B cell (primary cell): Measurements from ENCODE around the gene ZNF445. TPM values are rescaled to one million over a fixed set of nuclear protein-coding genes. Genes with fewer than 3 reads are reported as not detected.

Source experiments
- ATAC-seq: fragments of 200-7000 bp; cut with Tn5 transposase; one replicate; pipeline ENCODE4 v1.10.0; 2021; ENCODE audit warnings: low read depth, mild to moderate bottlenecking, moderate number of reproducible peaks, moderate library complexity
- CTCF ChIA-PET: fragments of 350-600 bp; sonication (Branson Sonifier 250); formaldehyde crosslinking; loops from one replicate; lab custom pipeline; 2021; ENCODE audit warnings: antibody characterized with exemption, inconsistent platforms; lab: Charles Lee
- POLR2A ChIA-PET: fragments of 350-600 bp; sonication (Branson Sonifier 250); formaldehyde crosslinking; loops from one replicate; lab custom pipeline; 2021; ENCODE audit warnings: antibody characterized with exemption; lab: Charles Lee
- DNase-seq: peaks from one replicate; pipeline ENCODE4 v3.0.0; 2013
- H2AFZ ChIP-seq: 2 replicates; pipeline ENCODE4 v1.6.1; 2012; ENCODE audit warnings: mild to moderate bottlenecking, low read depth, low read length; ENCODE audit not compliant: insufficient read depth, poor library complexity, severe bottlenecking
- H3K27ac ChIP-seq, 2 donors: 1 replicate in 1 of 2; 2 replicates in 1 of 2; pipeline ENCODE4 v1.5.1; 2012 to 2013; ENCODE audit warnings: low read length in 2 of 2, mild to moderate bottlenecking in 2 of 2, moderate library complexity in 1 of 2
- H3K27me3 ChIP-seq, 4 experiments: fragments of 200-600 bp in 1 of 4; sonication (generic) in 1 of 4; replicated peaks in 1 of 4; 1 replicate in 2 of 4; 2 replicates in 2 of 4; pipeline versions ENCODE4 v1.6.1 to v1.7.0; 2013 to 2016; ENCODE audit warnings: low read length in 3 of 4, mild to moderate bottlenecking in 2 of 4, mixed read lengths in 1 of 4, moderate library complexity in 1 of 4; ENCODE audit not compliant: insufficient read depth in 4 of 4, control insufficient read depth in 3 of 4; ENCODE audit errors: control extremely low read depth in 1 of 4
- H3K36me3 ChIP-seq, 2 experiments: replicated peaks in 1 of 2; 1 replicate in 1 of 2; 2 replicates in 1 of 2; pipeline versions ENCODE4 v1.6.1 to v1.7.1; 2013; ENCODE audit warnings: low read length in 1 of 2; ENCODE audit not compliant: insufficient read depth in 2 of 2, control insufficient read depth in 1 of 2; ENCODE audit errors: control extremely low read depth in 1 of 2, extremely low read depth in 1 of 2
- H3K4me1 ChIP-seq, 2 donors: fragments of 200-600 bp in 1 of 2; sonication (generic) in 1 of 2; 1 replicate in 1 of 2; 2 replicates in 1 of 2; pipeline versions ENCODE4 v1.5.1 to v1.6.1; 2013 to 2017; ENCODE audit warnings: low read length in 2 of 2; ENCODE audit not compliant: control insufficient read depth in 2 of 2, insufficient read depth in 2 of 2
- H3K4me2 ChIP-seq: replicated peaks from 2 replicates; pipeline ENCODE3; 2012; ENCODE audit warnings: mild to moderate bottlenecking, low read depth, low read length; ENCODE audit not compliant: poor library complexity, severe bottlenecking
- H3K4me3 ChIP-seq, 5 experiments: fragments of 200-600 bp in 1 of 5; sonication (generic) in 1 of 5; 1 replicate in 3 of 5; 2 replicates in 2 of 5; pipeline versions ENCODE4 v1.5.1 to v1.7.0; 2011 to 2016; ENCODE audit warnings: low read length in 4 of 5, mild to moderate bottlenecking in 4 of 5, low read depth in 2 of 5, control low read depth in 1 of 5, moderate library complexity in 1 of 5; ENCODE audit not compliant: insufficient read depth in 1 of 5; ENCODE audit errors: control extremely low read depth in 1 of 5, extremely low read depth in 1 of 5
- H3K79me2 ChIP-seq: fragments of 200-600 bp; sonication (generic); one replicate; pipeline ENCODE4 v1.6.0; 2016; ENCODE audit warnings: low read length; ENCODE audit not compliant: control insufficient read depth, insufficient read depth
- H3K9ac ChIP-seq: fragments of 200-600 bp; sonication (generic); 2 replicates; pipeline ENCODE4 v1.6.1; 2017; ENCODE audit warnings: mild to moderate bottlenecking, low read length, moderate library complexity
- H3K9me3 ChIP-seq, 3 donors: one replicate each; pipeline versions ENCODE4 v1.6.1 to v1.7.1; 2013; ENCODE audit warnings: low read length in 2 of 3; ENCODE audit not compliant: control insufficient read depth in 2 of 3, insufficient read depth in 1 of 3; ENCODE audit errors: control extremely low read depth in 1 of 3
- H4K20me1 ChIP-seq: 2 replicates; pipeline ENCODE4 v1.6.0; 2012; ENCODE audit warnings: mild to moderate bottlenecking, low read length; ENCODE audit not compliant: insufficient read depth, control insufficient read depth, poor library complexity, severe bottlenecking
- H3K27ac Mint-ChIP-seq: one replicate; pipeline ENCODE4 v1.8.0; 2021; ENCODE audit warnings: mixed read lengths
- H3K27me3 Mint-ChIP-seq: one replicate; pipeline ENCODE4 v1.8.0; 2021; ENCODE audit warnings: mixed read lengths
- H3K4me1 Mint-ChIP-seq: one replicate; pipeline ENCODE4 v1.8.0; 2021; ENCODE audit warnings: mixed read lengths
- H3K4me3 Mint-ChIP-seq: one replicate; pipeline ENCODE4 v1.8.0; 2021; ENCODE audit warnings: mixed read lengths
- H3K9me3 Mint-ChIP-seq: one replicate; pipeline ENCODE4 v1.8.0; 2022; ENCODE audit warnings: mixed read lengths; ENCODE audit not compliant: insufficient read depth
- EZH2 ChIP-seq: IDR thresholded peaks from 2 replicates; pipeline ENCODE4 v1.6.1; 2012; ENCODE audit warnings: borderline replicate concordance, low read depth, mild to moderate bottlenecking, moderate library complexity, low read length; ENCODE audit not compliant: insufficient read depth, poor library complexity, severe bottlenecking
- WGBS: methylation state at CpG from one replicate; pipeline ENCODE4 v1.1.5; 2013; ENCODE audit warnings: missing lambda C conversion rate; ENCODE audit not compliant: insufficient coverage; 5-methylcytosine and 5-hydroxymethylcytosine counted together
- intact Hi-C: fragments of 100-400 bp; cut with micrococcal nuclease; formaldehyde crosslinking; loops from one replicate; pipeline ENCODE4 v1.10.0; 2022
- polyA plus RNA-seq: library from polyadenylated mRNA; depleted of rRNA; stranded (reverse); fragments of >200 nt; gene quantifications from 2 replicates; pipeline ENCODE4 v1.2.3, GENCODE V29; 2012
- total RNA-seq, 2 donors: library from RNA; stranded (reverse); fragments of 120-200 nt in 1 of 2; gene quantifications; 1 replicate in 1 of 2; 2 replicates in 1 of 2; pipeline versions ENCODE4 v1.2.3 to v1.2.4, GENCODE V29; 2013 to 2022
- TF ChIP-seq, protein P1 (sequence below): fragments of 200-600 bp; IDR thresholded peaks from one replicate; pipeline ENCODE4 v1.8.0; 2022; ENCODE audit warnings: antibody characterized with exemption, mild to moderate bottlenecking

Gene ZNF445
- total and polyA plus RNA-seq, 2 donors (not counting 1 experiment from before 2014, with no cell fraction given): 2.6 to 29.7 TPM

DNA sequence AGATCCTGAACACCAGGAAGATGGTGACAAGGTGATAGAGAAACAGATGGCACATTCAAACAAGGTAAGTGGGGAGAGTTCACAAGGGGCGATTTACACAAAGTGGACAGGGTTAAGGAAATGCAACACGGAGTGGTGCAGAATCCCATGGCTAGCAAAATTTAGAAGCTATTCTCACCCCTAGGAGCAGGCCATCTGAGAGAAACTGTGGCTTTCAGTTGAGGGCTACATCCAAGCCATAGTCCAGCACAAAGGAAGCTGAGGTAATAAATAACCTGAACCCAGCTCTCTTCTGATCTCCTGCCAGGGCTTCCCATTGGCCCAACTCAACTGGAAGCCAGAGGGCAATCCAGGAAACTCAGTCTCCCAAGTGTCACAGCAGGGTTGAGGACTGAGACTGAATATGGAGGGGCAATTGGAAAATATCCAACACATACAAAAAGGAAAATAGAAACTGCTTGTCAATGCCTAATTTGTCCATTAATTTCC, 1.2 kb upstream of the ZNF445 start:
- Mint-ChIP-seq H3K4me3 (peak overlapping the region; percentile 94), H3K27ac (no peak overlapping the region), H3K27me3 (no peaks in the 10 kb centered on the region), H3K4me1 (peaks cover 30% of the 10 kb centered on the region), H3K9me3 (no peaks in the 10 kb centered on the region)
- no peaks in the 10 kb centered on the region for H3K9me3 ChIP-seq
- intact Hi-C loops: no loop called here
- H3K79me2 ChIP-seq: peaks cover 29% of the 10 kb centered on the region
- WGBS: no CpG with 5 or more reads among the region's 2 CpGs
- H2AFZ ChIP-seq: peak overlapping the region; percentile 97
- no peak overlapping the region for H3K27ac ChIP-seq
- DNase-seq (no peak), ATAC-seq (no peak)
- H3K36me3 ChIP-seq: no peaks in the 10 kb centered on the region
- no peak overlapping the region for H3K4me2 ChIP-seq
- H3K4me1 ChIP-seq: peaks cover 11 to 17% of the 10 kb centered on the region in 2 donors
- no peak overlapping the region for H3K9ac ChIP-seq
- POLR2A ChIA-PET: interaction anchor here (1.7 kb wide), 1 partner anchor 32 kb away, joined by 11 read pairs; no protein-coding TSS in a partner anchor
- H4K20me1 ChIP-seq: no peaks in the 10 kb centered on the region
- no peak overlapping the region for H3K4me3 ChIP-seq
- TF ChIP-seq, protein P1, sequence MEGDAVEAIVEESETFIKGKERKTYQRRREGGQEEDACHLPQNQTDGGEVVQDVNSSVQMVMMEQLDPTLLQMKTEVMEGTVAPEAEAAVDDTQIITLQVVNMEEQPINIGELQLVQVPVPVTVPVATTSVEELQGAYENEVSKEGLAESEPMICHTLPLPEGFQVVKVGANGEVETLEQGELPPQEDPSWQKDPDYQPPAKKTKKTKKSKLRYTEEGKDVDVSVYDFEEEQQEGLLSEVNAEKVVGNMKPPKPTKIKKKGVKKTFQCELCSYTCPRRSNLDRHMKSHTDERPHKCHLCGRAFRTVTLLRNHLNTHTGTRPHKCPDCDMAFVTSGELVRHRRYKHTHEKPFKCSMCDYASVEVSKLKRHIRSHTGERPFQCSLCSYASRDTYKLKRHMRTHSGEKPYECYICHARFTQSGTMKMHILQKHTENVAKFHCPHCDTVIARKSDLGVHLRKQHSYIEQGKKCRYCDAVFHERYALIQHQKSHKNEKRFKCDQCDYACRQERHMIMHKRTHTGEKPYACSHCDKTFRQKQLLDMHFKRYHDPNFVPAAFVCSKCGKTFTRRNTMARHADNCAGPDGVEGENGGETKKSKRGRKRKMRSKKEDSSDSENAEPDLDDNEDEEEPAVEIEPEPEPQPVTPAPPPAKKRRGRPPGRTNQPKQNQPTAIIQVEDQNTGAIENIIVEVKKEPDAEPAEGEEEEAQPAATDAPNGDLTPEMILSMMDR: no peak
- TF ChIP-seq EZH2: no peak
- H3K27me3 ChIP-seq: no peaks in the 10 kb centered on the region
- CTCF ChIA-PET: interaction anchor here (0.5 to 1.3 kb wide), 2 partner anchors 12 to 244 kb away, joined by 3 to 4 read pairs; no protein-coding TSS in a partner anchor

DNA sequence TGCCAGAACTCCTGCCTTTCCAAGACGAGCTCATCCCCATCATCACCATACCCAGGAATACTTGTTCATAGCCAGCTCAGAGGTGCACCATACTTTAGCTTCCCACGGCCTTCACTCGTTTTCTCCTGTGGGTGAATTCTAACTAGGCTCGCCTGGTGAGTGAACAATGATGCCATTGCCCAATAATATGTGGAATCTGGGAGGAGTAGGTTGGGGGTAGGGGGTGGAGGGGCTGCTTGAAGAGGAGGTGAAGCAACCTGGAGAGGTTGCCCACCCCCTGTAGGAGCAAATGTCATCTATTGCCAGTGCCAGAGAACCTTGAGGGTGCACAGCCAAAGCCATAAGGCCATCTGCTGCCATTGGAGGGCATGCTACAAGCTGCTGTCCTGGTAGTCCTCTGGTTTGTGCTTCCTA, 592 bp upstream of the ZNF445 start:
- CTCF ChIA-PET: interaction anchor here (0.9 to 1.3 kb wide), 3 partner anchors 11 to 140 kb away, joined by 3 to 7 read pairs (median 3); partner anchors contain the start of gene TCAIM
- peak overlapping the region; percentile 89 for H3K27ac Mint-ChIP-seq
- Histone ChIP-seq H3K27ac (no peak overlapping the region), H3K79me2 (peaks cover 35% of the 10 kb centered on the region), H3K4me3 (peak overlapping the region in 4 of 5 experiments; percentile 41 to 85 (median 66)), H3K4me2 (peak overlapping the region; percentile 87), H3K27me3 (no peaks in the 10 kb centered on the region), H3K4me1 (peaks cover 11 to 17% of the 10 kb centered on the region in 2 donors), H4K20me1 (no peaks in the 10 kb centered on the region), H3K9me3 (no peaks in the 10 kb centered on the region), H3K9ac (peak overlapping the region; percentile 70), H2AFZ (peak overlapping the region; percentile 97), H3K36me3 (no peaks in the 10 kb centered on the region)
- H3K9me3 Mint-ChIP-seq: no peaks in the 10 kb centered on the region
- POLR2A ChIA-PET: interaction anchor here (1.7 kb wide), 1 partner anchor 32 kb away, joined by 11 read pairs; no protein-coding TSS in a partner anchor
- intact Hi-C loops: no loop called here
- ATAC-seq (peak; percentile 4), DNase-seq (peak; percentile 10)
- peaks cover 30% of the 10 kb centered on the region for H3K4me1 Mint-ChIP-seq
- peak overlapping the region; percentile 94 for H3K4me3 Mint-ChIP-seq
- WGBS: 79% methylated on average over 4 of the region's 4 CpGs
- no peaks in the 10 kb centered on the region for H3K27me3 Mint-ChIP-seq
- no peak for TF ChIP-seq EZH2
- TF ChIP-seq, protein P1: no peak
